ENCODE measurements around the gene AP1S3. TPM values are rescaled to one million over a fixed set of nuclear protein-coding genes. Genes with fewer than 3 reads are reported as not detected.
"Not testable (repeated sequence)": the region's sequence is repeated elsewhere in the genome, so short reads cannot be mapped to it uniquely, and the experiment has no call there.

Gene AP1S3
- total RNA-seq (2014; rRNA removed; shearing (Covaris generic)), result 14.1 and 16.3 TPM in 2 replicates

DNA sequence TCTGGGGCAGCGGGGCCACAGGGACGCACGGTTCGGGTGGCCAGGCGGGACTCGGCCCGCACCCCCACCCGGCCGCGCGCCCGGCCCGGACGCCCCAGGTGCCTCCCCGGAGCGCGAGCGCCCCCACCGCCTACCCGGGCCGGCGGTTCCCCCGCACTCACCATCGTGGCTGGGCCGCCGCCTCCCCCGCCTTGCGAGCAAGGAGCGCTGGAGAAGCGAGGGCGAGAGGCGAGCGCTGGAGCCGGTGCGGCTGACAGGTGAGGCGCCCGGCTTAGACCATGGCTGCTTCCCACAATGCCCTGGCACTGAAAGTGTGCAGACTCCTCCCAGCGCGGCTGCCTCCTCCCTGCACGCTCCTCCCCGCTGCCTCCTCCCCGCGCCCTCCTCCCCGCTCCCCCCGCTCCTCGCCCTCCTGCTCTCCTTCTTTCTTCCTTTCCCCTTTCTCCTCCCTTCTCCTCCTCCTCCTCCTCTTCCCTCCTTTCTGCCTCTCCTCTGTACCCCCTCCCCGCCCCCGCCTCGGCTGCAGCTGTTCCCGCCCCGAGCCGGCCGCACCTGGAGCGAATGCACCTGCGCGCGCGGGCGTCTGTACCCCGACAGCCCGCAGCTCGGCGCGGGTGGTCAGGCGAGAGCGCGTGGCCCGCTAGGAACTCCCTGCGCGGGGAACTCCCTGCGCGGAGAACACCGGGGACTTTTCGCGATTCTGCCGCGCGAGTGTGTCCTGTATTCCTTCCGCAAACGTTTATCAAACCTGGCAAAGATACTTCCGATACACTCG, at the start of gene AP1S3:
Gene AP1S3, minus strand, starts transcription at position 296 of the 775 bp plus-strand sequence. Its CDS starts 132 bp downstream, at position 164.
- DNase-seq (ENCODE audit: low spot score), result peak; percentile 93

DNA sequence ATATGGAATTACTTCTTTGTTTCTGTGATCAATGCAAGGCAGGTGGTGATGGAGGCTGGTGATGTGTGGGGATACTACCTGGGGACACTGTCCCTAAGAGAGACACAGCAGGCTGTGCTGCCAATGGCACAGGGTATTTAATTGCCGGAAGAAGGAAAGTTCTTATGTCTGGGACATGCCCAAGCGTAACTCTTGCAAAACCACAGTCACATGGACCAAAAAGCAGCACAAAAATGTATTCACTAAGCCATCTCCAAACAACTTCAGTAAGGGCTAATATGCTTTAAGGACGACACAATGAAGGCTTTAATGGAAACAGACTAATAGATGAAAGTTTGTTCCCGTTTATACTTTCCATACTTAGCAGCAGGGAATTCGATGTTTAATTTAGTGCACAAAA, 49.7 kb upstream of the AP1S3 start:
- DNase-seq (ENCODE audit: low spot score), result no peak

DNA sequence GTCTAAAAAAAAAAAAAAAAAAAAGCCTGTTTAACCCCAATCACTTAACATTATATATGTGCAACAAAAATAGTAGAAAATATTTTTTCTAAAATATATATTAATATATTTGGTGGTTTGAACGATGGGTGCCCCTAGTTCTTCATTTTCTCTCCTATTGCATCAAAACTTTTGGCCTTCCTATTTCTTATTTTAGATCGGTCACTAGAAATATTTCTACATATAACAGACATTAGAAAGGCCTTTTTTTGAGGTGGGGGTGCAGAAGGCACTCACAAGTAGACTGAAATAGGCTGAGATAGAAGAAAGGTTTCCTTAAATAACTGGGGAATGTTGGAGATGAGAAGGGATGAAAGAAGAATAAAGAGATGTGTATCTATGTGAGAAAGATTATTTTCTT, 49.3 kb upstream of the AP1S3 start:
- DNase-seq (ENCODE audit: low spot score), result no peak

DNA sequence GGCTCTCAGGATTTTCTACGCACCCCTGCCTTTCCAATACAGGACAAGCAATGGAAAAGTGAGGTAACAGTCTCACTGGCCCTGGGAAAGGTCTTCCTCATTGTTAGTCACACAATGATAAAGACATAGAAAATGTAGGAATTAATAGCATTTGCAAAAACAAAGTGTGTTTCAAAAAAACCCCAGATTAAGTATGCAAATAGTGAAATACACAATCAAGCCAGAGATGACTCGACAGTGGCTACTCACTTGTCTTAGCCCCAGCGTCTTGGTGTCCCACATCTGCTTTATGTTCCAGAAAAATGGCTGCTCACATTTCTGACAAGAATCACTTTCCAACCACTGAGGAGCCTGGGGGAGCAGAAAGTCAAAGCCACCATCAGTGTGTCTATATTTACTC, 47.0 kb upstream of the AP1S3 start:
- no peak for DNase-seq (ENCODE audit: low spot score)

GRCh38 chr2:223882715-223883114, 45.3 kb upstream of the AP1S3 start:
- no peak for DNase-seq (ENCODE audit: low spot score)

- DNase-seq (ENCODE audit: low spot score), result no peak
Observed at GRCh38 chr2:223880796-223881195, 43.4 kb upstream of the AP1S3 start.

- peak; percentile 48 for DNase-seq (ENCODE audit: low spot score)
Observed at GRCh38 chr2:223877721-223878410, 40.5 kb upstream of the AP1S3 start.

DNA sequence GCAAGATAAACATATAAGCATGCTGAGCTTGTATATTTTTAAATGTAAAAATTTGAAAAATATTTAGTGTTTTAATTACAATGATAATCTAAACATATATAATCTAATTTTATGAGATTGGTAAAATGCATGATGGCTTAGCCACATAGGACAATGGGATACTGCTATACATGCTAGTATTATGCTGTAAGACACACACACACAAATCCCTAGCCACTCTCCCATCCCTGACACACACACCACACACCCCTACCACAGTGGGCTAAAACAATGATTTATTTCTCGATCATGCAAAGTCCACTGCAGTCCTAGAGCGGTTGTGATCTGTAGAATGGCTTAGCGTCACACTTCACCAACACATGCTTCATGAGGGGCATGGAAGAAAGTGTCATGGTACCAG, 36.3 kb upstream of the AP1S3 start:
- no peak for DNase-seq (ENCODE audit: low spot score)

GRCh38 chr2:223872772-223873171, 35.4 kb upstream of the AP1S3 start:
- DNase-seq (ENCODE audit: low spot score), result not testable (repeated sequence)

DNA sequence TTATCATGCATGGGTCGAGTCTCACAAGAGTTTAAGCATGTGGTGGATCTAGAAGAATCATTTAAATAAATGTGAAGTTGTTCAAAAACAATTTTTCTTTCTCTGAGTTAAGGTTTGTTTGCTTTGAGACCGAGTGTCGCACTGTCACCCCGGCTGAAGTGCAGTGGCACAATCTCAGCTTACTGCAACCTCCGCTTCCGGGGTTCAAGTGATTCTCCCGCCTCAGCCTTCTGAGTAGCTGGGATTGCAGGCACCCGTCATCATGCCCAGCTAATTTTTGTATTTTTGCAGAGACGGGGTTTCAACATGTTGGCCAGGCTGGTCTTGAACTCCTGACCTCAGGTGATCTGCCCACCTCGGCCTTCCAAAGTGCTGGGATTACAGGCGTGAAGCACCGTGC, 34.3 kb upstream of the AP1S3 start:
- DNase-seq (ENCODE audit: low spot score), result not testable (repeated sequence)

DNA sequence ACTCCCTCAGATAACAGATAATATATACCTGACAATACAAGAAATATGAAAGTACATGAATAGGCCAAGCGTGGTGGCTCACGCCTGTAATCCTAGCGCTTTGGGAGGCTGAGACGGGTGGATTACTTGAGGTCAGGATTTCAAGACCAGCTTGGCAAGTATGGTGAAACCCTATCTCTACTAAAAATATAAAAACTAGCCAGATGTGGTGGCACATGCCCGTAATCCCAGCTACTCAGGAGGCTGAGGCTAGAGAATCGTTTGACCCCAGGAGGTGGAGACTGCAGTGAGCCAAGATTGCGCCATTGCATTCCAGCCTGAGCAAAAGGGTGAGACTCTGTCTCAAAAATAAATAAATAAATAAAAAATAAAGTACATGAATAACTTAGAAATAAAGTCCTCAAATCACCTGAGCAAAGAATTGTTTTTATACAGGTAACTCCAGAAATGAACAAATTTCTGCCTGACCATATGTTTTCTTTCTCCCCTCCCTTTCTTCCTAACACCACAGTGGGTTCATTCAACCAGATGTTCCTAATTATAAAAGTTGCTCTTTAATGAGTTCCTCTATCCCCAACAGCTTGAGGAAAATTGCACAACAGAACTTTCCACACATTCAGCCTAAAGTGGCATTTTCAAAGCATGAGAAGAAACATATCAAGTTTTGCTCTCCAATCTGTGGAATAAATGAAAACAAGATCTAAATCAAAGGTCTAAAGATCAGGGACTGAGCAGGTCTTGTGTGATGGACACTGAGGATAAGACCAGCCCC, 33.6 kb upstream of the AP1S3 start:
- DNase-seq (ENCODE audit: low spot score), result no peak

DNA sequence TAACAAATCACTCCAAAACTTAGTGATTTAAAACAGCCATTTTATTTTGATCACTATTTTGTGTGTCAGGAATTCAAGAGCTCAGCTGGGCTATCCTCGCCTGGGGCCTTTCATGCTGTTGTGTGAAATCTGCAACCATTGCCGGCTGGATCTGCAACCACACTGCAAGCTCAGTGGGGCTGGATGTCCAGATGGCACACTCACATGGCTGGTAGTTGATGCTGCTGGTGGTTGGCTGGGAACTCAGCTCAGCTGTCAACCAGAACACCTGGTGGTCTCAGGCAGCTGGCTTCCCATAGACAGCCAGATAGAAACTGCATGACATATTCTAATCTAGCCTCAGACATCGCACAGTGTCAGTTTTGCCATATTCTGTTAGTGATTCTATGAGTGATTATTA, 30.6 kb upstream of the AP1S3 start:
- no peak for DNase-seq (ENCODE audit: low spot score)

GRCh38 chr2:223865907-223866508, 28.6 kb upstream of the AP1S3 start:
- DNase-seq (ENCODE audit: low spot score), result no peak

DNA sequence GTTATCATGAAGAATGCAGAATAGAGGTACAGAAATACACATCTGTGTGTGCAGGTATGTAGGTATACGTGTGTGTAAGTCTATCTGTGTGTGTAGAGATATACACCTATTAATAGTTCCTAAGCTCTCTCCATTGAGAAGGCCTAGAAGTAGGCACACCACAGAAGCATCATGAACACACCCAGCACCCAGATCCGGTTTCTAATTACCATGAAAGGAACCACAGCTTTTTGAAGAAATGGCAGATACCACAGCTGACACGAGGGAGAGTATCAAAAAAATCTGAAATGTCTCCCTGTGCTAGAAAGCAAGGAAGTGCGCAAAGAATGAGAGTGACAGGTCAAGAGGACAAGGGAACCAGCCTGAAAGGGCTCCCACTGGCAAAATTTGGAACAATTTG, 27.7 kb upstream of the AP1S3 start:
- DNase-seq (ENCODE audit: low spot score), result no peak

DNA sequence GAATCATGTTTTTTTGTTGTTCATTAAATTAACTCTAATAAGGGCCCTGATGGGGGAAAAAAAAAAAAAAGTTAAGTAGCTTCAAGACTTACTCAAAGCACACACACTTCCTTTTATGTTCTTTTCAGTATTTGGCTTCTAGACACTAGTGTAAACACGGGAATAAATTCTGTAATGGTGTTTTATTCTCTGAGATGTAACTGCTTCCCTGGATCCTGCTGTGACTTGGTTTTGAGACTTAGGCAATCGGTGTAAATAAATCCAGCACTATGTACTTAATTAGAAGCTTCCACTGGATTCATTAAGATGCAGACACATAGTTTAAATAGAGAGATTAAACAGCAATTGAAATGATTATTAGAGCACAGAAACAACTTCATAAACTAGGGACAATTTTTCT, 26.1 kb upstream of the AP1S3 start:
- no peak for DNase-seq (ENCODE audit: low spot score)

DNA sequence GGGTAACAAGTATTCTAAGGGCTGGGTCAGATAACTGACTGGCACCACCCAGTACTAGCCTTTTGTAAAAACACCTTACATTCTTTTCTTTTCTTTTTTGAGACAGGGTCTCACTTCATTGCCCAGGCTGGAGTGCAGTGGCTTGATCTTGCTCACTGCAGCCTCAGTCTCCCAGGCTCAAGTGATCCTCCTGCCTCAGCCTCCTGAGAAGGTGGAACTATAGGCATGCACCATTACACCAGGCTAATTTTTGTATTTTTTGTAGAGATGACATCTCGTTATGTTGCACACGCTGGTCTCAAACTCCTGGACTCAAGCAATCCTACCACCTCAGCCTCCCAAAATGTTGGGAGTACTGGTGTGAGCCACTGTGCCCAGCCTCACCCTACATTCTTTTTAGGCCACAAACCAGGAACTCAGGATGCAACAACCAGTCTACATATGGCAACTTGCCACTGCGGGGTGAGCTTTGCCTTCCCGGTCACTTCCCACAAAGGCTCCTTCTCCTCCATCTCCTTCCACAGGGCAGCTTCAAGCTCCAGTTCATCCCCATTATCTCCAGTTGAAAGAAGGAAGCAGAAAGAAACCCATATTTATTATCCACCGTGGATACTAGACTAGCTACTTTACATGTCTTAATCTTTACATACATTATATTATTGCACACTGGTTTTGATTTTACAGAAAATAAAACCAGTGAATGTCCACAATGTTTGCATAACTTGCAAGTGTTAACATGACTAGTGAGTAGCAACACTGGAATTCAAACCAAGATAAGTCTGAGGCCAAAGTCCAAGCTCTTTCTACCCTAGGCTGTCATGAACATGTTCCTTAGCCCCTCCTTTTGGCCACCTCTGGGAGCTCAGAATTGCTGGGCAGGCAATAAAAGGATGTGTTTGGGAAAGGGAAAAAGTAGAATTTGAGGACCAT, 23.7 kb upstream of the AP1S3 start:
- peak; percentile 97 for DNase-seq (ENCODE audit: low spot score)

GRCh38 chr2:223859070-223859469, 21.7 kb upstream of the AP1S3 start:
- no peak for DNase-seq (ENCODE audit: low spot score)

GRCh38 chr2:223856584-223856983, 19.2 kb upstream of the AP1S3 start:
- no peak for DNase-seq (ENCODE audit: low spot score)

DNA sequence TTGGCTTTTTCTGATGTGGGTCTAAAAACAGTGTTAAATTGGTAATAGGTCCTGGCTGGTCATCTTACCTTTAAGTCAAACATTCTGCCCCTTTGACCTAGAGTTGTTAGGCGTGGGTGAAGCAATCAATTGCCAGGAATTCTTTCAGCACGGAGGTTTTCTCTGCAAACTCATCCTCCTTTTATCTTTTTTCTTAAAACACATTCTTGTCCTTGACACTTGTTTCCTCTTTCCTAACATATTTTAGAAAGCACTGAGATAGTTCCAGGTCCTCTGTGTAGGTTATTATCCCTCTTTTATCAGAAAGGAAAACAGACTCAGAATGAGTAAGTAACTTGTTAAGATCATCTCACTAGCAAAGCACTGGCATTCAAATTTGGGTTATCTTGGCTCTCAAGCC, 18.6 kb upstream of the AP1S3 start:
- no peak for DNase-seq (ENCODE audit: low spot score)

DNA sequence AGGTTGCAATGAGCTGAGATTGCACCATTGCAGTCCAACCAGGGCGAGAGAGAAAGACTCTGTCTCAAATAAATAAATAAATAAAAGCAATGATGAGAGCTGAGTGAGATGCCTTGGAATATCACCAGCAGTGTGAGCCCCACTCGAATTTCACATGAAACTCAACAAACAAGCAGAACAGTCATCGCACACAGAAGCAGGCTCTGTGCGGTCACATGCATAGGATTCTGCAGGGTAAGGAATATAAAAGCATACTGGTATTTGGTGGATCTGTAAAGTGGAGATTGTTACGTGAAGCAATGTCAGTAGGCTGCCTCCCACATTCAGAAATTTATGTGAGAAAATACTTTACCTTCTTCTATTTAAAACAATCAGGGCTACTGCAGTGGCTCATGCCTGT, 18.0 kb upstream of the AP1S3 start:
- no peak for DNase-seq (ENCODE audit: low spot score)

- DNase-seq (ENCODE audit: low spot score), result no peak
Observed at GRCh38 chr2:223854741-223855140, 17.4 kb upstream of the AP1S3 start.

All from HT-29 (cell line).